Measurements from ENCODE around the gene NBPF3. TPM values are rescaled to one million over a fixed set of nuclear protein-coding genes. Genes with fewer than 3 reads are reported as not detected.

Gene NBPF3
- total RNA-seq, 1 donor from 2014 or later, result 22.0 TPM

- peak overlapping the region; percentile 64 for H3K4me3 Mint-ChIP-seq
- H3K4me3 ChIP-seq, result no peak overlapping the region
- TF ChIP-seq EZH2phosphoT487 (IDR thresholded peaks at IDR 0.05) (no peak), EZH2 (IDR thresholded peaks at IDR 0.05) (no peak), CTCF (IDR thresholded peaks at IDR 0.05) (no peak)
- no peaks in the 10 kb centered on the region for H3K36me3 Mint-ChIP-seq
- no peaks in the 10 kb centered on the region for H3K9me3 ChIP-seq (ENCODE audit: low read depth)
- H3K27ac Mint-ChIP-seq, result no peak overlapping the region
- no peak for DNase-seq (ENCODE audit: low spot score)
- no peaks in the 10 kb centered on the region for H3K9me3 Mint-ChIP-seq
- H3K36me3 ChIP-seq, result no peaks in the 10 kb centered on the region
- peaks cover 13% of the 10 kb centered on the region for H3K27me3 ChIP-seq
- peaks cover 23% of the 10 kb centered on the region for H3K27me3 Mint-ChIP-seq (ENCODE audit: insufficient read depth, low read depth)
- H3K4me2 ChIP-seq, result no peak overlapping the region
- H3K4me1 Mint-ChIP-seq, result peaks cover 40% of the 10 kb centered on the region
- peaks cover 25% of the 10 kb centered on the region for H3F3A ChIP-seq (ENCODE audit: low read depth)
- no peak overlapping the region for H3K9ac ChIP-seq
- peaks cover 31% of the 10 kb centered on the region for H3K79me2 ChIP-seq (ENCODE audit: low read depth)
- peaks cover 28% of the 10 kb centered on the region for H3K4me1 ChIP-seq
- no peak overlapping the region for H3K27ac ChIP-seq
- H4K20me1 ChIP-seq (ENCODE audit: low read depth), result peaks cover 22% of the 10 kb centered on the region
- no peak overlapping the region for H2AFZ ChIP-seq (replicated peaks)
Measured at GRCh38 chr1:21507511-21508270, 67.8 kb downstream of the NBPF3 start.

GRCh38 chr1:21508580-21509350 is 68.8 kb downstream of the NBPF3 start:
- Mint-ChIP-seq H3K36me3 (no peaks in the 10 kb centered on the region), H3K4me1 (peaks cover 41% of the 10 kb centered on the region), H3K27ac (peak overlapping the region; percentile 2), H3K27me3 (ENCODE audit: insufficient read depth, low read depth) (peaks cover 23% of the 10 kb centered on the region), H3K9me3 (no peaks in the 10 kb centered on the region), H3K4me3 (peak overlapping the region; percentile 85)
- Histone ChIP-seq H3K36me3 (no peaks in the 10 kb centered on the region), H3K79me2 (ENCODE audit: low read depth) (peaks cover 42% of the 10 kb centered on the region), H3K27me3 (peaks cover 13% of the 10 kb centered on the region), H3K27ac (no peak overlapping the region), H3K9ac (no peak overlapping the region), H3K4me1 (peaks cover 29% of the 10 kb centered on the region), H3K4me2 (peak overlapping the region; percentile 78), H3K4me3 (peak overlapping the region; percentile 73), H4K20me1 (ENCODE audit: low read depth) (peaks cover 33% of the 10 kb centered on the region), H3F3A (ENCODE audit: low read depth) (peaks cover 21% of the 10 kb centered on the region), H3K9me3 (ENCODE audit: low read depth) (no peaks in the 10 kb centered on the region), H2AFZ (replicated peaks) (peak overlapping the region; percentile 86)
- no peak for TF ChIP-seq EZH2phosphoT487 (IDR thresholded peaks at IDR 0.05)
- peak; percentile 57 for TF ChIP-seq CTCF (IDR thresholded peaks at IDR 0.05)
- DNase-seq (ENCODE audit: low spot score), result peak; percentile 97

- H3K4me1 Mint-ChIP-seq, result peaks cover 43% of the 10 kb centered on the region
- Histone ChIP-seq H3K9ac (no peak within 1 kb of the TSS), H4K20me1 (ENCODE audit: low read depth) (peaks cover 40% of the 10 kb centered on the region), H3K9me3 (ENCODE audit: low read depth) (no peaks in the 10 kb centered on the region), H3K27ac (peak within 1 kb of the TSS; percentile 66), H3F3A (ENCODE audit: low read depth) (peaks cover 19% of the 10 kb centered on the region), H3K4me1 (peaks cover 23% of the 10 kb centered on the region), H3K36me3 (no peaks in the 10 kb centered on the region), H3K27me3 (peaks cover 13% of the 10 kb centered on the region), H3K4me2 (peak within 1 kb of the TSS; percentile 88), H3K79me2 (ENCODE audit: low read depth) (peaks cover 50% of the 10 kb centered on the region), H3K4me3 (peak within 1 kb of the TSS; percentile 73), H2AFZ (replicated peaks) (peak within 1 kb of the TSS; percentile 86)
- H3K36me3 Mint-ChIP-seq, result no peaks in the 10 kb centered on the region
- peak within 1 kb of the TSS; percentile 85 for H3K4me3 Mint-ChIP-seq
- peaks cover 25% of the 10 kb centered on the region for H3K27me3 Mint-ChIP-seq (ENCODE audit: insufficient read depth, low read depth)
- no peaks in the 10 kb centered on the region for H3K9me3 Mint-ChIP-seq
- no peak for TF ChIP-seq EZH2phosphoT487 (IDR thresholded peaks at IDR 0.05)
- TF ChIP-seq EZH2 (IDR thresholded peaks at IDR 0.05), result no peak
- no peak for TF ChIP-seq CTCF (IDR thresholded peaks at IDR 0.05)
- H3K27ac Mint-ChIP-seq, result peak within 1 kb of the TSS; percentile 62
- peak; percentile 76 for DNase-seq (ENCODE audit: low spot score)
Measured at GRCh38 chr1:21509351-21510112, 69.6 kb downstream of the NBPF3 start, which contains the start of gene ALPL. TSS of gene ALPL (plus strand) at chr1:21509423. CDS start at chr1:21554082, 44,659 bp downstream.

Data from neural progenitor cell (in vitro differentiated cells).